CD14-positive monocyte (primary cell): ENCODE results near the gene MEF2B. TPM values are rescaled to one million over a fixed set of nuclear protein-coding genes. Genes with fewer than 3 reads are reported as not detected.

Experiments used
- DNase-seq, 3 donors: peaks; one replicate each; pipeline ENCODE4 v3.0.0-alpha.2; 2011 to 2022
- H2AFZ ChIP-seq: 2 replicates; pipeline ENCODE4 v1.6.0; 2012; ENCODE audit warnings: mild to moderate bottlenecking, low read depth, low read length, inconsistent platforms; ENCODE audit not compliant: insufficient read depth, poor library complexity, severe bottlenecking
- H3K27ac ChIP-seq, 2 donors: 1 replicate in 1 of 2; 2 replicates in 1 of 2; pipeline ENCODE4 v1.5.1; 2012 to 2013; ENCODE audit warnings: low read length in 2 of 2, control low read depth in 1 of 2, inconsistent platforms in 1 of 2, low read depth in 1 of 2, mild to moderate bottlenecking in 1 of 2
- H3K27me3 ChIP-seq, 2 donors: one replicate each; pipeline versions ENCODE4 v1.6.0 to v1.6.1; 2011 to 2013; ENCODE audit warnings: low read length in 2 of 2; ENCODE audit not compliant: control insufficient read depth in 2 of 2, insufficient read depth in 2 of 2
- H3K36me3 ChIP-seq, 2 donors: replicated peaks in 1 of 2; 1 replicate in 1 of 2; 2 replicates in 1 of 2; pipeline versions ENCODE4 v1.5.1 to v1.6.1; 2012 to 2013; ENCODE audit warnings: low read length in 2 of 2, control low read depth in 1 of 2, inconsistent platforms in 1 of 2, mild to moderate bottlenecking in 1 of 2; ENCODE audit not compliant: insufficient read depth in 2 of 2, control insufficient read depth in 1 of 2
- H3K4me1 ChIP-seq, 2 donors: 1 replicate in 1 of 2; 2 replicates in 1 of 2; pipeline versions ENCODE4 v1.5.1 to v1.6.1; 2012 to 2013; ENCODE audit warnings: low read length in 2 of 2, control low read depth in 1 of 2, inconsistent platforms in 1 of 2, mild to moderate bottlenecking in 1 of 2, moderate library complexity in 1 of 2; ENCODE audit not compliant: insufficient read depth in 2 of 2, control insufficient read depth in 1 of 2
- H3K4me2 ChIP-seq: replicated peaks from 2 replicates; pipeline ENCODE3; 2012; ENCODE audit warnings: low read length, moderate library complexity, mild to moderate bottlenecking; ENCODE audit not compliant: poor library complexity, severe bottlenecking; ENCODE audit errors: extremely low read depth
- H3K4me3 ChIP-seq, 3 experiments: fragments of 200-600 bp in 1 of 3; sonication (generic) in 1 of 3; replicated peaks in 1 of 3; 1 replicate in 2 of 3; 2 replicates in 1 of 3; pipeline ENCODE4 v1.5.1; 2011 to 2013; ENCODE audit warnings: low read length in 3 of 3, mild to moderate bottlenecking in 3 of 3, control low read depth in 2 of 3, low read depth in 2 of 3, inconsistent platforms in 1 of 3, moderate library complexity in 1 of 3
- H3K79me2 ChIP-seq: 2 replicates; pipeline ENCODE4 v1.6.0; 2012; ENCODE audit warnings: mild to moderate bottlenecking, control low read depth, inconsistent platforms, low read length, moderate library complexity; ENCODE audit not compliant: insufficient read depth
- H3K9ac ChIP-seq: 2 replicates; pipeline ENCODE4 v1.6.0; 2017; ENCODE audit warnings: low read length, mild to moderate bottlenecking; ENCODE audit not compliant: insufficient read depth, poor library complexity, severe bottlenecking
- H3K9me3 ChIP-seq, 2 donors: replicated peaks in 1 of 2; 1 replicate in 1 of 2; 2 replicates in 1 of 2; pipeline versions ENCODE4 v1.5.1 to v1.6.1; 2012 to 2013; ENCODE audit warnings: low read length in 2 of 2, control low read depth in 1 of 2; ENCODE audit not compliant: control insufficient read depth in 1 of 2, insufficient read depth in 1 of 2
- H4K20me1 ChIP-seq: 2 replicates; pipeline ENCODE4 v1.6.0; 2012; ENCODE audit warnings: mild to moderate bottlenecking, low read length, control low read depth, moderate library complexity; ENCODE audit not compliant: insufficient read depth
- H3K27ac Mint-ChIP-seq, 7 donors: one replicate each; pipeline ENCODE4 v1.8.0; 2020; ENCODE audit warnings: mild to moderate bottlenecking in 7 of 7, mixed read lengths in 7 of 7, moderate library complexity in 6 of 7, inconsistent platforms in 2 of 7
- H3K27me3 Mint-ChIP-seq, 3 donors: one replicate each; pipeline ENCODE4 v1.8.0; 2021 to 2022; ENCODE audit warnings: low read depth in 3 of 3, mild to moderate bottlenecking in 3 of 3, mixed read lengths in 3 of 3, moderate library complexity in 3 of 3, inconsistent platforms in 1 of 3
- H3K36me3 Mint-ChIP-seq, 2 donors: one replicate each; pipeline ENCODE4 v1.8.0; 2020; ENCODE audit warnings: mixed read lengths in 2 of 2, inconsistent platforms in 1 of 2, mild to moderate bottlenecking in 1 of 2
- H3K4me1 Mint-ChIP-seq: one replicate; pipeline ENCODE4 v1.8.0; 2020; ENCODE audit warnings: mild to moderate bottlenecking, mixed read lengths
- H3K4me3 Mint-ChIP-seq, 2 donors: one replicate each; pipeline ENCODE4 v1.8.0; 2020; ENCODE audit warnings: mild to moderate bottlenecking in 2 of 2, mixed read lengths in 2 of 2, moderate library complexity in 1 of 2
- H3K9me3 Mint-ChIP-seq, 7 donors: one replicate each; pipeline ENCODE4 v1.8.0; 2020 to 2022; ENCODE audit warnings: mixed read lengths in 7 of 7, mild to moderate bottlenecking in 6 of 7, moderate library complexity in 6 of 7, inconsistent platforms in 2 of 7
- CTCF ChIP-seq: fragments of 200-600 bp; IDR thresholded peaks from one replicate; pipeline ENCODE4 v1.8.0; 2022; ENCODE audit warnings: antibody characterized with exemption, mild to moderate bottlenecking
- WGBS: methylation state at CpG from one replicate; pipeline ENCODE4 v1.1.5; 2013; ENCODE audit warnings: missing lambda C conversion rate; ENCODE audit not compliant: insufficient coverage; 5-methylcytosine and 5-hydroxymethylcytosine counted together
- intact Hi-C, 2 donors: fragments of 100-400 bp; cut with micrococcal nuclease; formaldehyde crosslinking; loops; one replicate each; pipeline versions ENCODE4 v1.15.0 to v1.15.1; 2023
- polyA plus RNA-seq, 3 donors: library from polyadenylated mRNA; depleted of rRNA in 1 of 3; unstranded in 2 of 3; stranded (reverse) in 1 of 3; fragments of 300-500 nt in 2 of 3; fragments of >200 nt in 1 of 3; fragmentation: Illumina TruSeq in 2 of 3; gene quantifications; 1 replicate in 2 of 3; 2 replicates in 1 of 3; pipeline ENCODE4 v1.2.3, GENCODE V29; 2012 to 2021

The MEF2B gene
- polyA plus RNA-seq, 3 donors, result 0.15 to 1.8 (median 0.30) TPM

GRCh38 chr19:19154768-19155494 lies 15.1 kb downstream of the MEF2B start:
- H3K27me3 ChIP-seq, result no peaks in the 10 kb centered on the region
- no peak overlapping the region for H2AFZ ChIP-seq
- Mint-ChIP-seq H3K9me3 (peaks cover 0 to 8% (median 0%) of the 10 kb centered on the region in 7 donors), H3K36me3 (peaks cover 14 to 21% of the 10 kb centered on the region in 2 donors), H3K4me1 (no peaks in the 10 kb centered on the region), H3K4me3 (no peak overlapping the region), H3K27ac (no peak overlapping the region), H3K27me3 (peaks cover 0 to 1% (median 0%) of the 10 kb centered on the region in 3 donors)
- no peaks in the 10 kb centered on the region for H3K4me1 ChIP-seq
- H4K20me1 ChIP-seq, result no peaks in the 10 kb centered on the region
- H3K4me2 ChIP-seq, result no peak overlapping the region
- intact Hi-C loops, result no loop called here
- TF ChIP-seq CTCF, result no peak
- no peak overlapping the region for H3K9ac ChIP-seq
- H3K4me3 ChIP-seq, result no peak overlapping the region
- WGBS, result 95% methylated on average over 5 of the region's 6 CpGs
- DNase-seq, result no peak
- H3K27ac ChIP-seq, result no peak overlapping the region
- no peaks in the 10 kb centered on the region for H3K79me2 ChIP-seq
- H3K9me3 ChIP-seq, result no peaks in the 10 kb centered on the region
- peaks cover 0 to 7% of the 10 kb centered on the region in 2 donors for H3K36me3 ChIP-seq

DNA sequence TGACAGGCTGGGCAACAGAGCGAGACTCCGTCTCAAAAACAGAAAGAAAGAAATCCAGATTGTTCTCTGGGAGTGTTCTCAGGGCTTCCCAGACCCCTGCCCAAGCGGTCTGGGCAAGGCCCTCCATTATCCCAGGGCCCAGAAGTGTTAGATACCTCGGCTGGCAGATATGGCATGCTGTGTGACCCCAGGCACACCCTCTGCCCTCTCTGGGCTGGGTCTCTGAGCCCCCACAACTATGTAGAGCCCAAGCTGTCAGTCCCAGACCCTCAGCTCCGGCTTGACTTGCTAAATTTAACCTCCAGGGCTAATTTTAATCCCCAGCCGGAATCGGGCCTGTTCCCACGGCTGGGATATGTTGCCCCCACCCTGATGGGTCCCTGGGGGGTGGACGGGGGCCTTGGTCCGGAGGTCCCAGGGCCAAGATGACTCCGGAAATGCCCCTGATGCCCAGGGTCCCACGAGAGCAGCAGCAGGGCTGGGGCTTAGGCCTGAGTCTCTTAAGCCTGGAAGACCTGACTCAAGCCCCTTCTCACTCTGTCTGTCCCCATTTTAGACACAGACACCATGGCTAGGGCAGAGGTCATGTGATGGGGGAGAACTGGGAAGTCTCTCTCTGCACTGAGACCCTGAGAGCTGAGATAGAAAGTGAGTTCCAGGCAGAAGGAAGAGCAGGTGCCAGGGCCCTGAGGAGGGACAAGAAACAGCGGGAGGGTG lies 17.2 kb downstream of the MEF2B start:
- no peaks in the 10 kb centered on the region for H3K79me2 ChIP-seq
- no peaks in the 10 kb centered on the region for H3K27me3 ChIP-seq
- peaks cover 6 to 19% of the 10 kb centered on the region in 2 donors for H3K36me3 ChIP-seq
- no peak overlapping the region for H3K4me3 Mint-ChIP-seq
- no peak overlapping the region for H3K4me2 ChIP-seq
- H3K36me3 Mint-ChIP-seq, result peaks cover 31 to 32% of the 10 kb centered on the region in 2 donors
- H3K4me3 ChIP-seq, result no peak overlapping the region
- H3K9ac ChIP-seq, result no peak overlapping the region
- H3K9me3 Mint-ChIP-seq, result peaks cover 0 to 8% (median 0%) of the 10 kb centered on the region in 7 donors
- no peaks in the 10 kb centered on the region for H4K20me1 ChIP-seq
- peaks cover 0 to 1% (median 0%) of the 10 kb centered on the region in 3 donors for H3K27me3 Mint-ChIP-seq
- no peaks in the 10 kb centered on the region for H3K4me1 Mint-ChIP-seq
- intact Hi-C loops, result no loop called here
- H3K27ac ChIP-seq, result no peak overlapping the region
- WGBS, result 94% methylated on average over 12 of the region's 13 CpGs
- no peak overlapping the region for H3K27ac Mint-ChIP-seq
- no peak overlapping the region for H2AFZ ChIP-seq
- TF ChIP-seq CTCF, result no peak
- no peaks in the 10 kb centered on the region for H3K4me1 ChIP-seq
- no peaks in the 10 kb centered on the region for H3K9me3 ChIP-seq
- no peak for DNase-seq
